Measurements from ENCODE around the gene PSD. TPM values are rescaled to one million over a fixed set of nuclear protein-coding genes. Genes with fewer than 3 reads are reported as not detected.
A peak's percentile ranks its signal among the peaks of the same experiment; 100 is the strongest.

Gene PSD
- total RNA-seq, 4 donors from 2014 or later = 0.44 to 1.6 (median 1.1) TPM; not detected in 1

DNA sequence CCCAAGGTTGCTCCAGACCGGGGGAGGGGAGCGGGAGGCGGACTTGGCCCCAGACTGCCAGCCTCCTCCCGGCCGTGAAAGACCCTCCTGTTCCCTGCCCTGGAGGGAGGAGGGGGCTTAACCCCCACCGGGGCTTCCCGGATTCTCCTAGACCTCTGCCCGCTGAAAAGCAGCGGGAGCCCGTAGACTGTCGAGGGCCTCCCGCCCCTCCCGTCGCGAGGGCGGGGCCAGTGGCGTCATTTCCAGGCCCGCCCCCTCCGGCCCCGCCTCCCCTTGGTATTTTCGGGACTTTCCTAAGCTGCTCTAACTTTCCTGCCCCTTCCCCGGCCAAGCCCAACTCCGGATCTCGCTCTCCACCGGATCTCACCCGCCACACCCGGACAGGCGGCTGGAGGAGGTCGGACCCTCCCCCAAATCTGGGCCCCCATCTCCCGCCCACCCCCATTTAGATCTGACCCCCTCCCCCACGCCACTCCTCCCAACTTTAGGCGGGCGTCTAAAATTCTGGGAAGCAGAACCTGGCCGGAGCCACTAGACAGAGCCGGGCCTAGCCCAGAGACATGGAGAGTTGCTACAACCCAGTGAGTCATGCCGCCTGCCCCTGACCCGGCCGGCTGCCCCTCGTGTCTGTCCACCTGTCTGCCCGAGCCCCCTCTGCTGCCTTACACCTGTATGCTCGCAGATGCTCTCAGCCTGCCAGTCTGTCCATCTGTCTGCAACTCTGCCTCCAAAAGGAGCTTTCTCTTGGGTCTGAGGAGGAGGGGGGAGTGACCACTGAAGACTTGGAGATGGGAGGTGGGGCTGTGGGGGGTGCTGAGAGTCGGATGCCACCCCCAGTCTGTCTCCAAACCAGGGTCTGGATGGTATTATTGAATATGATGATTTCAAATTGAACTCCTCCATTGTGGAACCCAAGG, 22.9 kb downstream of the PSD start, which contains the start of gene NFKB2:
Gene NFKB2, plus strand, starts transcription at position 306 of the 917 bp plus-strand sequence. Its CDS starts 255 bp downstream, at position 561.
- DNase-seq (ENCODE audit: low spot score) (peak; percentile 82), ATAC-seq (ENCODE audit: low FRiP score) (peak; percentile 61)
- TF ChIP-seq, protein P1, sequence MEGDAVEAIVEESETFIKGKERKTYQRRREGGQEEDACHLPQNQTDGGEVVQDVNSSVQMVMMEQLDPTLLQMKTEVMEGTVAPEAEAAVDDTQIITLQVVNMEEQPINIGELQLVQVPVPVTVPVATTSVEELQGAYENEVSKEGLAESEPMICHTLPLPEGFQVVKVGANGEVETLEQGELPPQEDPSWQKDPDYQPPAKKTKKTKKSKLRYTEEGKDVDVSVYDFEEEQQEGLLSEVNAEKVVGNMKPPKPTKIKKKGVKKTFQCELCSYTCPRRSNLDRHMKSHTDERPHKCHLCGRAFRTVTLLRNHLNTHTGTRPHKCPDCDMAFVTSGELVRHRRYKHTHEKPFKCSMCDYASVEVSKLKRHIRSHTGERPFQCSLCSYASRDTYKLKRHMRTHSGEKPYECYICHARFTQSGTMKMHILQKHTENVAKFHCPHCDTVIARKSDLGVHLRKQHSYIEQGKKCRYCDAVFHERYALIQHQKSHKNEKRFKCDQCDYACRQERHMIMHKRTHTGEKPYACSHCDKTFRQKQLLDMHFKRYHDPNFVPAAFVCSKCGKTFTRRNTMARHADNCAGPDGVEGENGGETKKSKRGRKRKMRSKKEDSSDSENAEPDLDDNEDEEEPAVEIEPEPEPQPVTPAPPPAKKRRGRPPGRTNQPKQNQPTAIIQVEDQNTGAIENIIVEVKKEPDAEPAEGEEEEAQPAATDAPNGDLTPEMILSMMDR (IDR thresholded peaks at IDR 0.05) = no peak

GRCh38 chr10:102394801-102395399, 23.7 kb downstream of the PSD start:
- ATAC-seq (ENCODE audit: low FRiP score) (peak; percentile 19), DNase-seq (ENCODE audit: low spot score) (no peak)
- TF ChIP-seq, protein P1 (IDR thresholded peaks at IDR 0.05) = no peak

DNA sequence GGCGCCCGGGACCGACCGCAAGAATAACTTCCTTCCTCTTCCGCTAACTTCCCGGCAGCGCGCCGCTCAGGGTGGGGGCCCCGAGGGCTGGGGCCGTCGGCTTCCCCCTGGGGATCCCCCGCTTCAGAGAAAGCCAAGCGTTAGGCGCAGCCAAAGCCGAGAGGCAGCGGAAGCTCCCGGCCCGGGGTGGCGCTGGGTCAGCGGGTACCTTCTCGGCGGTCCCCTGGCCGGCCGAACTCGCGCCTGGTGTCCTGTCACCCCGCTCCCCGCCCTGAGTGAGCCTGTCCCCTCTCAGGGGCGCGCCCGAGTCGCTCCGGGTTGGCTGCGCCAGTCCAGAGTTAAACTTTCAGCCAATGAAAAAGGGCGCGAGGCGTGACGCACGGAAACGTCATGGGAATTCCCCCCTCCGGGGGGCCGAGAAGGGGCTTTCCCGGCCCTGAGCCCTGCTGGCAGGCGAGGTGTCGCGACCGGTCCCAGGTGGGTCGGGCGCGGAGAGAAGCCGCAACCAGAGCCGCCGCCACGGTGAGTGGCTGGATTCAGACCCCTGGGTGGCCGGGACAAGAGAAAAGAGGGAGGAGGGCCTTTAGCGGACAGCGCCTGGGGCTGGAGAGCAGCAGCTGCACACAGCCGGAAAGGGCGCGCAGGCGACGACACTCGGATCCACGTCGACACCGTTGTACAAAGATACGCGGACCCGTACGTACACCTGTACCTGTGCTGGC, 24.3 kb downstream of the PSD start:
- DNase-seq (ENCODE audit: low spot score) (peak; percentile 89), ATAC-seq (ENCODE audit: low FRiP score) (peak; percentile 88)
- TF ChIP-seq, protein P1 (IDR thresholded peaks at IDR 0.05) = peak in 1 of 3 donors; percentile 77

DNA sequence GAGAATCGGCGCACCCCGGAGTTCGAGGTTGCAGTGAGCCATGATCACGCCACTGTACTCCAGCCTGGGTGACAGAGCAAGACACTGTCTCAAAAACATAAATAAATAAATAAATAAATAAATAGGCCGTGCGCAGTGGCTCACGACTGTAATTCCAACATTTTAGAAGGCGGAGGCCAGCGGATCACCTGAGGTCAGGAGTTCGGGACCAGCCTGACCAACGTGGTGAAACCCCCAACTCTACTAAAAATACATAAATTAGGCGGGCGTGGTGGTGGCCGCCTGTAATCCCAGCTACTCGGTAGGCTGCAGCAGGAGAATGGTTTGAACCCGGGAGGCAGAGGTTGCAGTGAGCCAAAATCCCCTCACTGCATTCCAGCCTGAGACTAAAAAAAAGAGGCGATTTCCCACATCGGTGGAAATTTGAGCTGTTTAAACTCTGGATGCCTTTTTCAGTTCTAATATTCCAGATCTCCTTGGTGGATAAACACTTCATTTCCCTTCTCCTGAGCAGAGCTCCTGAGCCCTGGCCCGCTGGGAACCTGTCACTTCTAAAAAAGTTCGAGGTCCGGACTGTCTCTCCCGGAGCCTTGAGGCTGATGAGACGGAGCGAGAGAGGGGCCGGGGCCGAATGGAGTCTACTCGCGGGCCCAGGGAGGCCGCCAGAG, 25.0 kb downstream of the PSD start:
- no peak for ATAC-seq (ENCODE audit: low FRiP score)
- TF ChIP-seq, protein P1 (IDR thresholded peaks at IDR 0.05) = peak in 1 of 3 donors; percentile 86
- no peak for DNase-seq (ENCODE audit: low spot score)

DNA sequence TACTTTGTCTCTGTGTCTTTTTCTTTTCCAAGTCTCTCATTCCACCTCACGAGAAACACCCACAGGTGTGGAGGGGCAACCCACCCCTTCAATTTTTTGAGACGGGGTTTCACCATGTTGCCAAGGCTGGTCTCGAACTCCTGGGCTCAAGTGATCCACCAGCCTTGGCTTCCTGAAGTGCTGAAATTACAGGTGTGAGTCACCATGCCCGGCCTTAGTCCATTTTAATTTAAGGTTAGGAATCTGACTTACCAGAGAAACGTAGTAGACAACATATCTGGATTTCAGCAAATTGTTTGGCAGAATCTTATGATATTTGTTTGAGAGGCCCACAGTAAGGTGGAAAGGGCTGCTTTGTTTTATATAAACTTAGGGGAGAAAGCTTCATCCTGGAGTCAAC, 26.3 kb downstream of the PSD start:
- TF ChIP-seq, protein P1 (IDR thresholded peaks at IDR 0.05) = no peak
- no peak for DNase-seq (ENCODE audit: low spot score)
- no peak for ATAC-seq (ENCODE audit: low FRiP score)

GRCh38 chr10:102389894-102390293, 28.7 kb downstream of the PSD start:
- TF ChIP-seq, protein P1 (IDR thresholded peaks at IDR 0.05) = no peak

More at GRCh38 chr10:102389894-102390293, 28.7 kb downstream of the PSD start:
- ATAC-seq (ENCODE audit: low FRiP score) = no peak
- no peak for DNase-seq (ENCODE audit: low spot score)
